Measurements from ENCODE around the gene KANSL1. TPM values are rescaled to one million over a fixed set of nuclear protein-coding genes. Genes with fewer than 3 reads are reported as not detected.

Gene KANSL1
- polyA plus RNA-seq, 1 experiment: 14.1 TPM

DNA sequence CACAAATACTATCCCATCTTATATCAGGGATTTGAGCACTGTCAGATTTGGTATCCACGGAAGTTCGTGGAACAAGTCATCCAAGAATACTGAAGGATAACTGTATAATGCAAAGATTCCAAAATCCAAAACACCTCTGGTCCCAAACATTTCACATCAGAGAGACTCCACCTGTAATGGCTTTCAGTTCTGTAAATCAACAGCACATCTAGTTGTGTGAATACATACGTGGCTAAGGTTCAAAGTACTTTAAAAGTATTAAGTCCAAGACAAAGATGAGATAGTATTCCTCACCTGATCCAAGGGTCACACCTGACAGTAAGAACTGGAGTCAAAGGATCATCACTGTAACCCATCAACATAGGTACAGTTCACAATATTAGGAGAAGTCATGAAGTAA, 54.8 kb downstream of the KANSL1 start:
- CTCF ChIA-PET: interaction anchor here (1.7 kb wide), 1 partner anchor 8 kb away, joined by 6 read pairs; no protein-coding TSS in a partner anchor
- no peaks in the 10 kb centered on the region for H3K36me3 ChIP-seq (ENCODE audit: control insufficient read depth, insufficient read depth, low read length)
- no peak overlapping the region for H3K4me3 ChIP-seq (ENCODE audit: low read depth, low read length)
- POLR2A ChIA-PET: no interaction called here
- H3K27me3 ChIP-seq (ENCODE audit: control insufficient read depth, insufficient read depth, low read length): no peaks in the 10 kb centered on the region
- no peak for DNase-seq (ENCODE audit: low read depth)
- TF ChIP-seq, protein P1, sequence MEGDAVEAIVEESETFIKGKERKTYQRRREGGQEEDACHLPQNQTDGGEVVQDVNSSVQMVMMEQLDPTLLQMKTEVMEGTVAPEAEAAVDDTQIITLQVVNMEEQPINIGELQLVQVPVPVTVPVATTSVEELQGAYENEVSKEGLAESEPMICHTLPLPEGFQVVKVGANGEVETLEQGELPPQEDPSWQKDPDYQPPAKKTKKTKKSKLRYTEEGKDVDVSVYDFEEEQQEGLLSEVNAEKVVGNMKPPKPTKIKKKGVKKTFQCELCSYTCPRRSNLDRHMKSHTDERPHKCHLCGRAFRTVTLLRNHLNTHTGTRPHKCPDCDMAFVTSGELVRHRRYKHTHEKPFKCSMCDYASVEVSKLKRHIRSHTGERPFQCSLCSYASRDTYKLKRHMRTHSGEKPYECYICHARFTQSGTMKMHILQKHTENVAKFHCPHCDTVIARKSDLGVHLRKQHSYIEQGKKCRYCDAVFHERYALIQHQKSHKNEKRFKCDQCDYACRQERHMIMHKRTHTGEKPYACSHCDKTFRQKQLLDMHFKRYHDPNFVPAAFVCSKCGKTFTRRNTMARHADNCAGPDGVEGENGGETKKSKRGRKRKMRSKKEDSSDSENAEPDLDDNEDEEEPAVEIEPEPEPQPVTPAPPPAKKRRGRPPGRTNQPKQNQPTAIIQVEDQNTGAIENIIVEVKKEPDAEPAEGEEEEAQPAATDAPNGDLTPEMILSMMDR (IDR thresholded peaks at IDR 0.05; ENCODE audit: insufficient read depth, low read depth, low read length): no peak

DNA sequence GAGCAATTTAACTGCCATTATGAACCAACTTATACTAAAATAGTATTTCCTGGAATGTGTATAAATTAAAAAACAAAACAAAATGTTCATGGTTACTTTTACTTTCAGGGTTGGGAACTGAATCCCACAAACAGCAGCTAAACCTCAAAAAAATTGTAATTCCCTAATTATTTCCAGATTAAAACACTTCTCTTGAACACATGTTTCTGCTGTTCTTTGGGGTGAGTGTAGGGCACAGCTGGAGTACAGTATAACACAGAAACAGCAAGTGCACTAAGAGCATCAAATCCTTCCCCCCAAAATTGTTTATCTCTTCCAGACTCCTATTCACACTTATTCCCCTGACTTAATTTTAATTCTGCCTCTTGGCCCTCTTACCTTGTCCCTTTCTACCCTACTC, 56.4 kb downstream of the KANSL1 start:
- CTCF ChIA-PET: interaction anchor here (0.9 to 1.7 kb wide), 4 partner anchors 9 to 150 kb away, joined by 3 to 6 read pairs (median 4); no protein-coding TSS in a partner anchor

DNA sequence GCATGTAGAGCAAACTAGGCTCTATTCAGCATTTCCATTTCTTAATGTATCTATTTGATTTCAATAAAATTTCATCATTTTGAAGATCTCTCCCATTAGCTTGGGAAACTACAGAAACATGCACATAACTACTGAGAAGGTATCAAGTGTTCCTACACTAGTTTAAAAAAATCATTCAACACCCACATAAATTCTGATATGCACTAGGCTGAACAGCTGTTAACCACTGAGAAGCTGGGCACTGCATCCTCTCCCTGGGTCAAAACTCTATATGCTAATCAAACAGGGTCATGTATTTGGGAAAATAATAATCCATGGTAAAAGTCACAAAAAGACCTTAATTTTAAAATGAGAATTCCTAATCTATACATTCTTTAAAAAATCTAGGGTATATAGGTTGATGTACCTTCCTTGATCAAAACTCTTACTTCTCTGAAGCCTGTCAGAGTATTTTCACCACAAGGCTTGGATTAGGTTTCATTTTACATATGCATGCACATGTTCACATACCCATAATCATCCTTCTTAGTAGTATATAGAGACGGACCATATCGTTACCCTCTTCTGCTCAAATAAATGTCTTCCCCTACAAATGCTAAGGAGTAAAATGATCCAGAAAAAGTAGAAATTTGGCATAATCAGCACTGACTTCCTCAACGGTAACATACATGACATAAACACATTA, 57.2 kb downstream of the KANSL1 start:
- ChIA-PET CTCF (interaction anchor here (0.9 kb wide), 1 partner anchor 151 kb away, joined by 3 read pairs; no protein-coding TSS in a partner anchor), POLR2A (no interaction called here)
- DNase-seq (ENCODE audit: low read depth): no peak

More for the DNA sequence above, 56.4 kb downstream of the KANSL1 start:
- Histone ChIP-seq H3K36me3 (ENCODE audit: control insufficient read depth, insufficient read depth, low read length) (no peaks in the 10 kb centered on the region), H3K27me3 (ENCODE audit: control insufficient read depth, insufficient read depth, low read length) (no peaks in the 10 kb centered on the region), H3K4me3 (ENCODE audit: low read depth, low read length) (no peak overlapping the region)
- DNase-seq (ENCODE audit: low read depth): no peak
- POLR2A ChIA-PET: no interaction called here
- TF ChIP-seq, protein P1 (IDR thresholded peaks at IDR 0.05; ENCODE audit: insufficient read depth, low read depth, low read length): no peak

DNA sequence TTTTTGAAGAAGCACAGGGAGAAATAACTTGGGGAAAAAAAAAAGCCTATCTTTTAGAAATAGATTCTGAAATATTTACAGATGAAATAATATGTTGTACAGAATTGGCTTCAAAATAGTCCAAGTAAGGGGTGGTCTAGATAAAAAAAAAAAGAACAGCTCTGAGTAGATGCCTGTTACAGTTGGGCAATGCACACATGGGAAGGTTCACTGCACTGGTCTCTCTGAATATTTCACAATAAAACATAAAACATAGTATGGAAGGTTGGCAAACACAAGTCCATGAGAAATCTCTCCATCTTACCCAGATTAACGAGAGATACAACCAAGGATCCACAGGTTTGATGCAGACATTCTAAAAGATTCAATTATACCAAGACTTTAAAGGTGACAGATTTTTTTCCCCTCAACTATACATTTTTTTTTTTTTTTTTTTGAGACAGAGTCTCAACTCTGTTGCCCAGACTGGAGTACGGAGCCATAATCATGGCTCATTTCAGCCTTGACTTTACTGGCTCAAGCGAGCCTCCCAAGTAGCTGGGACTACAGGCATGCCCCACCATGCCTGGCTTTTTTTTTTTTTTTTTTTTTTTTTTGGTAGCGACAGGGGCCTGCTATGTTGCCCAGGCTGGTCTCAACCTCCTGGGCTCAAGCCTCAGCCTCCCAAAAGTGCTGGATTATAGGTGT, 58.0 kb downstream of the KANSL1 start:
- TF ChIP-seq, protein P1 (IDR thresholded peaks at IDR 0.05; ENCODE audit: insufficient read depth, low read depth, low read length): no peak
- POLR2A ChIA-PET: interaction anchor here (0.7 kb wide), 1 partner anchor 33 kb away, joined by 10 read pairs; no protein-coding TSS in a partner anchor
- Histone ChIP-seq H3K4me3 (ENCODE audit: low read depth, low read length) (no peak overlapping the region), H3K36me3 (ENCODE audit: control insufficient read depth, insufficient read depth, low read length) (no peaks in the 10 kb centered on the region), H3K27me3 (ENCODE audit: control insufficient read depth, insufficient read depth, low read length) (no peaks in the 10 kb centered on the region)
- DNase-seq (ENCODE audit: low read depth): no peak
- CTCF ChIA-PET: no interaction called here

More for the DNA sequence above, 57.2 kb downstream of the KANSL1 start:
- TF ChIP-seq, protein P1 (IDR thresholded peaks at IDR 0.05; ENCODE audit: insufficient read depth, low read depth, low read length): no peak
- Histone ChIP-seq H3K4me3 (ENCODE audit: low read depth, low read length) (no peak overlapping the region), H3K36me3 (ENCODE audit: control insufficient read depth, insufficient read depth, low read length) (no peaks in the 10 kb centered on the region), H3K27me3 (ENCODE audit: control insufficient read depth, insufficient read depth, low read length) (no peaks in the 10 kb centered on the region)

DNA sequence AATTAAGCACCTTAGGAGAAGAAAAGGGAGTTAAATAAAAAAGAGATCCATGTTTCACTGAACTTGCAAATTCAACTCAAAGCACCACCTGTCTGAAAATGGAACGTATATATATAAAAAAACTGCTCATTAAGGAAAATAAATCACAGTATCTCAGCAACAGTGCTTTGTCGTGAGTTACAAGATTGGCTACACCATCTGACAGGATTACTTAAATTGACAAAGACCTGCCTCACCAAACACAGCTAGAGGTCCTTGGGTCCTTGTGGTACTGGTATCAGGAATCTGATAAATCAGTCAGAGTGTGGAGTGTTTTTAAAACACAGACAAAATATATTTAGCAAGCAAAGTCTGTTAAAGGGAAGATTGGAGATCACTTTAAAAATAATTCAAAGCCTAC, 63.9 kb downstream of the KANSL1 start:
- no peaks in the 10 kb centered on the region for H3K36me3 ChIP-seq (ENCODE audit: control insufficient read depth, insufficient read depth, low read length)
- no peaks in the 10 kb centered on the region for H3K27me3 ChIP-seq (ENCODE audit: control insufficient read depth, insufficient read depth, low read length)
- no peak overlapping the region for H3K4me3 ChIP-seq (ENCODE audit: low read depth, low read length)
- TF ChIP-seq, protein P1 (IDR thresholded peaks at IDR 0.05; ENCODE audit: insufficient read depth, low read depth, low read length): no peak
- CTCF ChIA-PET: interaction anchor here (0.6 to 1.6 kb wide), 3 partner anchors 16 to 757 kb away, joined by 3 to 4 read pairs (median 3); no protein-coding TSS in a partner anchor
- POLR2A ChIA-PET: interaction anchor here (0.6 kb wide), 1 partner anchor 75 kb away, joined by 3 read pairs; no protein-coding TSS in a partner anchor
- DNase-seq (ENCODE audit: low read depth): no peak

Data from BJ (cell line).